ENCODE data around the gene AOPEP. TPM values are rescaled to one million over a fixed set of nuclear protein-coding genes. Genes with fewer than 3 reads are reported as not detected.
A peak's percentile ranks its signal among the peaks of the same experiment; 100 is the strongest.

The AOPEP gene
- total and polyA plus RNA-seq, 2 donors (not counting 1 experiment from before 2014, with no cell fraction given): 66.1 to 94.1 TPM

- no peaks in the 10 kb centered on the region for H3K36me3 ChIP-seq (ENCODE audit: control insufficient read depth, insufficient read depth, low read length)
- no peak overlapping the region for H3K4me2 ChIP-seq (ENCODE audit: extremely low read depth, insufficient read depth, low read length)
- no peak for DNase-seq (ENCODE audit: low read depth in 2 of 2)
- no peak overlapping the region for H3K4me3 ChIP-seq (replicated peaks in 1 of 4; ENCODE audit: control extremely low read depth in 1 of 4, insufficient read depth in 1 of 4, low read depth in 3 of 4, low read length in 4 of 4)
- TF ChIP-seq EZH2 (IDR thresholded peaks at IDR 0.05; ENCODE audit: low read length, missing control alignments): no peak
- no peak for TF ChIP-seq CTCF (conservative IDR thresholded peaks at IDR 0.05 in 1 of 2, IDR thresholded peaks at IDR 0.05 in 1 of 2; ENCODE audit: low read depth in 1 of 2, low read length in 2 of 2)
- H2AFZ ChIP-seq (ENCODE audit: low read length): no peak overlapping the region
- H3K9me3 ChIP-seq (ENCODE audit: control insufficient read depth, insufficient read depth, low read depth, low read length): no peaks in the 10 kb centered on the region
- no peaks in the 10 kb centered on the region for H3K27me3 ChIP-seq (ENCODE audit: control insufficient read depth, insufficient read depth, low read length)
- H3K4me1 ChIP-seq (ENCODE audit: control insufficient read depth, extremely low read depth, insufficient read depth, low read length): peaks cover 3% of the 10 kb centered on the region
- H4K20me1 ChIP-seq (ENCODE audit: control insufficient read depth, extremely low read depth, insufficient read depth, low read length): no peaks in the 10 kb centered on the region
- H3K9ac ChIP-seq (ENCODE audit: insufficient read depth, low read length): no peak overlapping the region
- no peaks in the 10 kb centered on the region for H3K79me2 ChIP-seq (ENCODE audit: control insufficient read depth, insufficient read depth, low read length)
- no peak overlapping the region for H3K27ac ChIP-seq (ENCODE audit: insufficient read depth, low read length)
These were observed 155.4 kb downstream of the AOPEP start for GRCh38 chr9:94881940-94882339.

- Histone ChIP-seq H4K20me1 (ENCODE audit: control insufficient read depth, extremely low read depth, insufficient read depth, low read length) (no peaks in the 10 kb centered on the region), H3K79me2 (ENCODE audit: control insufficient read depth, insufficient read depth, low read length) (no peaks in the 10 kb centered on the region), H3K27ac (ENCODE audit: insufficient read depth, low read length) (no peak overlapping the region), H2AFZ (ENCODE audit: low read length) (no peak overlapping the region), H3K4me3 (replicated peaks in 1 of 4; ENCODE audit: control extremely low read depth in 1 of 4, insufficient read depth in 1 of 4, low read depth in 3 of 4, low read length in 4 of 4) (no peak overlapping the region), H3K4me2 (ENCODE audit: extremely low read depth, insufficient read depth, low read length) (no peak overlapping the region), H3K4me1 (ENCODE audit: control insufficient read depth, extremely low read depth, insufficient read depth, low read length) (peaks cover 3% of the 10 kb centered on the region), H3K9me3 (ENCODE audit: control insufficient read depth, insufficient read depth, low read depth, low read length) (no peaks in the 10 kb centered on the region), H3K36me3 (ENCODE audit: control insufficient read depth, insufficient read depth, low read length) (no peaks in the 10 kb centered on the region), H3K9ac (ENCODE audit: insufficient read depth, low read length) (no peak overlapping the region), H3K27me3 (ENCODE audit: control insufficient read depth, insufficient read depth, low read length) (no peaks in the 10 kb centered on the region)
- TF ChIP-seq CTCF (conservative IDR thresholded peaks at IDR 0.05 in 1 of 2, IDR thresholded peaks at IDR 0.05 in 1 of 2; ENCODE audit: low read depth in 1 of 2, low read length in 2 of 2): no peak
- no peak for TF ChIP-seq EZH2 (IDR thresholded peaks at IDR 0.05; ENCODE audit: low read length, missing control alignments)
- DNase-seq (ENCODE audit: low read depth in 2 of 2): peak in 1 of 2 donors; percentile 54
These were observed 156.6 kb downstream of the AOPEP start for GRCh38 chr9:94882966-94883641.

GRCh38 chr9:94885854-94886447 lies 159.5 kb downstream of the AOPEP start:
- Histone ChIP-seq H3K79me2 (ENCODE audit: control insufficient read depth, insufficient read depth, low read length) (no peaks in the 10 kb centered on the region), H3K27ac (ENCODE audit: insufficient read depth, low read length) (no peak overlapping the region), H3K4me1 (ENCODE audit: control insufficient read depth, extremely low read depth, insufficient read depth, low read length) (peaks cover 3% of the 10 kb centered on the region), H3K36me3 (ENCODE audit: control insufficient read depth, insufficient read depth, low read length) (no peaks in the 10 kb centered on the region), H3K9ac (ENCODE audit: insufficient read depth, low read length) (no peak overlapping the region), H3K9me3 (ENCODE audit: control insufficient read depth, insufficient read depth, low read depth, low read length) (no peaks in the 10 kb centered on the region), H3K4me3 (replicated peaks in 1 of 4; ENCODE audit: control extremely low read depth in 1 of 4, insufficient read depth in 1 of 4, low read depth in 3 of 4, low read length in 4 of 4) (no peak overlapping the region), H2AFZ (ENCODE audit: low read length) (no peak overlapping the region), H3K4me2 (ENCODE audit: extremely low read depth, insufficient read depth, low read length) (no peak overlapping the region), H3K27me3 (ENCODE audit: control insufficient read depth, insufficient read depth, low read length) (no peaks in the 10 kb centered on the region), H4K20me1 (ENCODE audit: control insufficient read depth, extremely low read depth, insufficient read depth, low read length) (no peaks in the 10 kb centered on the region)
- TF ChIP-seq CTCF (conservative IDR thresholded peaks at IDR 0.05 in 1 of 2, IDR thresholded peaks at IDR 0.05 in 1 of 2; ENCODE audit: low read depth in 1 of 2, low read length in 2 of 2): no peak
- TF ChIP-seq EZH2 (IDR thresholded peaks at IDR 0.05; ENCODE audit: low read length, missing control alignments): no peak
- DNase-seq (ENCODE audit: low read depth in 2 of 2): no peak
